Right atrium auricular region (tissue), 2 donors: ENCODE data around the gene SRPK2. TPM values are rescaled to one million over a fixed set of nuclear protein-coding genes. Genes with fewer than 3 reads are reported as not detected.
A peak's percentile ranks its signal among the peaks of the same experiment; 100 is the strongest.
"Not testable (repeated sequence)": the region's sequence is repeated elsewhere in the genome, so short reads cannot be mapped to it uniquely, and the experiment has no call there.

Source experiments
- DNase-seq: peaks from one replicate; pipeline ENCODE4 v3.0.0-alpha.2; 2019; ENCODE audit warnings: low spot score
- H3K27ac ChIP-seq, 2 donors: fragments of 200-600 bp; sonication (generic); 1 replicate in 1 of 2; 2 replicates in 1 of 2; pipeline ENCODE4 v1.5.1; 2016 to 2019
- H3K27me3 ChIP-seq, 2 donors: fragments of 200-600 bp; sonication (generic); one replicate each; pipeline versions ENCODE4 v1.5.1 to v1.6.0; 2017 to 2019
- H3K36me3 ChIP-seq: fragments of 200-600 bp; sonication (generic); one replicate; pipeline ENCODE4 v1.5.1; 2016
- H3K4me1 ChIP-seq, 2 donors: fragments of 200-600 bp; sonication (generic); one replicate each; pipeline versions ENCODE4 v1.5.1 to v1.6.0; 2017 to 2019
- H3K4me3 ChIP-seq, 2 donors: fragments of 200-600 bp; sonication (generic); 1 replicate in 1 of 2; 2 replicates in 1 of 2; pipeline ENCODE4 v1.5.1; 2017 to 2019; ENCODE audit warnings: mild to moderate bottlenecking in 1 of 2, moderate library complexity in 1 of 2
- H3K9me3 ChIP-seq, 2 donors: fragments of 200-600 bp; sonication (generic); one replicate each; pipeline ENCODE4 v1.5.1; 2019
- CTCF ChIP-seq, 2 donors: fragments of 200-600 bp; sonication (generic); IDR thresholded peaks; one replicate each; pipeline ENCODE4 v1.5.1; 2019; ENCODE audit warnings: antibody characterized with exemption in 2 of 2
- total RNA-seq, 2 donors: library from RNA; depleted of rRNA; stranded (reverse); fragments of >200 nt; gene quantifications; one replicate each; pipeline ENCODE4 v1.1.0, GENCODE V29; 2016

Gene SRPK2
- total RNA-seq, 2 donors from 2014 or later, result 19.8 to 20.9 TPM

- peaks cover 0 to 32% of the 10 kb centered on the region in 2 donors for H3K4me1 ChIP-seq
- H3K27me3 ChIP-seq, result no peaks in the 10 kb centered on the region
- peak; percentile 62 for DNase-seq
- no peak for TF ChIP-seq CTCF (IDR thresholded peaks at IDR 0.05)
- no peak overlapping the region for H3K4me3 ChIP-seq
- no peaks in the 10 kb centered on the region for H3K9me3 ChIP-seq
- H3K27ac ChIP-seq, result peak overlapping the region in 1 of 2 donors; percentile 6
- no peaks in the 10 kb centered on the region for H3K36me3 ChIP-seq
Measured at GRCh38 chr7:105353752-105354328, 34.9 kb downstream of the SRPK2 start.

- Histone ChIP-seq H3K36me3 (no peaks in the 10 kb centered on the region), H3K9me3 (no peaks in the 10 kb centered on the region), H3K27me3 (no peaks in the 10 kb centered on the region), H3K4me1 (peaks cover 0 to 32% of the 10 kb centered on the region in 2 donors), H3K4me3 (no peak overlapping the region), H3K27ac (peak overlapping the region in 1 of 2 donors; percentile 48)
- TF ChIP-seq CTCF (IDR thresholded peaks at IDR 0.05), result no peak
- DNase-seq, result no peak
Measured at GRCh38 chr7:105352901-105353668, 35.6 kb downstream of the SRPK2 start.

GRCh38 chr7:105352018-105352612 lies 36.6 kb downstream of the SRPK2 start:
- no peak overlapping the region for H3K4me3 ChIP-seq
- H3K36me3 ChIP-seq, result no peaks in the 10 kb centered on the region
- no peak for TF ChIP-seq CTCF (IDR thresholded peaks at IDR 0.05)
- peaks cover 0 to 32% of the 10 kb centered on the region in 2 donors for H3K4me1 ChIP-seq
- H3K9me3 ChIP-seq, result no peaks in the 10 kb centered on the region
- no peaks in the 10 kb centered on the region for H3K27me3 ChIP-seq
- peak overlapping the region; percentile 6 to 48 for H3K27ac ChIP-seq
- DNase-seq, result peak; percentile 81

GRCh38 chr7:105350906-105351305 lies 37.8 kb downstream of the SRPK2 start:
- Histone ChIP-seq H3K27me3 (no peaks in the 10 kb centered on the region), H3K4me1 (peaks cover 0 to 44% of the 10 kb centered on the region in 2 donors), H3K4me3 (no peak overlapping the region), H3K36me3 (no peaks in the 10 kb centered on the region), H3K9me3 (no peaks in the 10 kb centered on the region), H3K27ac (no peak overlapping the region)
- no peak for DNase-seq
- TF ChIP-seq CTCF (IDR thresholded peaks at IDR 0.05), result no peak

- not testable (repeated sequence) for H3K36me3 ChIP-seq, H3K27me3 ChIP-seq, DNase-seq, H3K9me3 ChIP-seq, H3K4me3 ChIP-seq, H3K27ac ChIP-seq
- H3K4me1 ChIP-seq, result peaks cover 0 to 39% of the 10 kb centered on the region in 2 donors
Measured at GRCh38 chr7:105348177-105348576, 40.5 kb downstream of the SRPK2 start.

GRCh38 chr7:105346593-105347322 lies 42.0 kb downstream of the SRPK2 start:
- H3K4me3 ChIP-seq, result no peak overlapping the region
- no peak for TF ChIP-seq CTCF (IDR thresholded peaks at IDR 0.05)
- H3K4me1 ChIP-seq, result peaks cover 0 to 26% of the 10 kb centered on the region in 2 donors
- no peaks in the 10 kb centered on the region for H3K36me3 ChIP-seq
- H3K27ac ChIP-seq, result no peak overlapping the region
- no peaks in the 10 kb centered on the region for H3K9me3 ChIP-seq
- H3K27me3 ChIP-seq, result no peaks in the 10 kb centered on the region
- no peak for DNase-seq
